PC-3 (cell line): Measurements from ENCODE around the gene GALNTL6.

Source experiments
- CTCF ChIP-seq: fragments of 300-600 bp; sonication (generic); conservative IDR thresholded peaks from 2 replicates; pipeline ENCODE4 v1.5.1; 2017; ENCODE audit warnings: antibody characterized with exemption, low read depth, mild to moderate bottlenecking, low read length
- EZH2 ChIP-seq: fragments of 300-600 bp; sonication (generic); IDR thresholded peaks from one replicate; pipeline ENCODE4 v1.6.1; 2017; ENCODE audit warnings: antibody characterized with exemption, mild to moderate bottlenecking, low read length; ENCODE audit not compliant: unreplicated experiment
- EZH2phosphoT487 ChIP-seq: fragments of 300-600 bp; sonication (generic); IDR thresholded peaks from 2 replicates; pipeline ENCODE4 v1.6.1; 2018; ENCODE audit warnings: mild to moderate bottlenecking, antibody characterized with exemption, low read length, borderline replicate concordance

DNA sequence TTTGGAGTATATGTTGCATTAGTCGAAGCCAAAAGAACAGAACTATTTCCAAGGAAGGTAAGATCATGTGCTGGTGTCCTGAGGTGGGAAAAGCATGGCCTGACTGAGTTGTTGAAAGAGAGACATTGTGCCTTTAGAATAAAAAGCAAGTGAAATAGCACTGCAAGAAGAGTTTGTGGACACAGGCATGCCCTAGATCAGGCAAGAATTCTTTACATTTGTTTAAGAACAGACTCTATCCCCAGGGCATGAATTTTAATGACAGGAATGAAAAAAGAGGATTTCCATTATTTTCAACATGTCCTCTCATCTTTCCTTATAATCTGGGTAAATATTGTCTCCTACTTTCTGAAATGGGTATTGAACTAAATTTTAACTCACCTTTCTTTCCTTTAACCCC, 839.2 kb downstream of the GALNTL6 start:
- TF ChIP-seq EZH2, result no peak
- no peak for TF ChIP-seq CTCF
- no peak for TF ChIP-seq EZH2phosphoT487
